Activated naive CD4-positive, alpha-beta T cell (primary cell): ENCODE measurements around the gene BPIFB4.
"Not testable (repeated sequence)": the region's sequence is repeated elsewhere in the genome, so short reads cannot be mapped to it uniquely, and the experiment has no call there.

Experiments used
- DNase-seq, 4 experiments: peaks; one replicate each; lab custom pipeline; 2025; lab: John Stamatoyannopoulos, UW

BPIFB4 gene

DNA sequence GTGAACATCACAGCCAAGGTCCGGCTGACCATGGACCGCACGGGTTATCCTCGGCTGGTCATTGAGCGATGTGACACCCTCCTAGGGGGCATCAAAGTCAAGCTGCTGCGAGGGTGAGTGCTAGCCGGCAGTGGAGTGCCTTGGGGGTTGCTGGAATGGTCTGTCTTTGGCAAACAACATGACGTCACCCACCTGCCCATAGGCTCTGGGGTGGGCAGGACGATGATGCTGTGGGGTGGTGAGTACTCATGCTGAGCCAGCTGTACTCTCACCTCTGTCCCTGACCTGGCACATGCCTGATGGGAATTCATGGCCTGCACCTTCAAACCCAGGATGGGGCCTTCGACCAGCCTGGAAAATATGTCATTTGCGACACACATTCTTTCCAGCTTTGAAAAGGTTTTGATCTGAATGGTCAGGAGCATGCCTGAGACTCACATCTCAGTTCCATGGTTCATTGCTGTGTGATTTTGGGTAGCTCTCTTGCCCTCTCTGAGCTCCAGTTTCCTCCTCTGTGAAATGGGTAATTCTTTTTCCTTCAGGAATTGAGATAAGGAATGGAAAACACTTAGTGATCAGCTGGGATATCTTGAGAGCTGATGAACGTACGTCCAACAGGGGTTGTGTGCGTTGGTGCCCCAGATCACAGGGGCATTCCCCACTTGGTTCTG, 6.7 kb downstream of the BPIFB4 start:
- no peak for DNase-seq

DNA sequence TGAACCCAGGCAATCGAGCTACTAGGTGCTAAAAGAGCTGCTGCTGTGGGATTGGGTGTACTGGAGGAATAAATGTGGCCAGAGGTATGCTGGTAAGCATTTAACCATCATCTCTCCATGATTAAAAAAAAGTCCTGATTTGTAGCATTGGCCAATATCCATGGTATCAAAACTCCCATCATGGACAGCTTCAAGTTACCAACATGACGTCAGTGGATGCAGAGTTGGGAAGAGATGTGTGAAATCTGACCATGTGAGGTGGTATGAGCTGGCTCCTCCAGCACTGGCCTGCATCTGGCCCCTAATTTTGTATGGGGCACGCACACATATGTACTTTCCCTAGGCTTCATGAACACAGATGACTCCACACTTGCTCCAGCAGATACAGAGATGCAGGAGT, 11.7 kb downstream of the BPIFB4 start:
- no peak for DNase-seq

DNA sequence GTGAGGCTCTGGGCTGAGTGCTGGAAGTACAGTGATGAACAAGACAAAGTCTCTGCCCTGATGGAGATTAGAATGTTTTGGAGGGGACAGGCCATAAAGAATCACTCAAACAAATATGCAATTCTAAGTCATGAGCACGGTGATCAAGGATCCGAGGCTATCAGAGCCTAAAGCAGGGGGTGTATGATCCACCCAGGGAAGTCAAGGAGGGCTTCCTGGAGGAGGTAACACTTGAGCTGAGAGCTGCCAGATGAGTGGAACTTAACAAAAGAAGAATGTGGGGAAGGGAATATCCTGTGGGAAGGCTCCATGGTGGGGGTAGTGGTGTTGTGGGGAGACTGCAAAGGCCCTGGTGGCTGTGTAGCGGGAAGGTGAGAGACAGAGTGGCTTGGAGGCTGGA, 12.2 kb downstream of the BPIFB4 start:
- DNase-seq: no peak

- no peak for DNase-seq
These were observed 12.9 kb downstream of the BPIFB4 start for GRCh38 chr20:33092361-33092760.

DNA sequence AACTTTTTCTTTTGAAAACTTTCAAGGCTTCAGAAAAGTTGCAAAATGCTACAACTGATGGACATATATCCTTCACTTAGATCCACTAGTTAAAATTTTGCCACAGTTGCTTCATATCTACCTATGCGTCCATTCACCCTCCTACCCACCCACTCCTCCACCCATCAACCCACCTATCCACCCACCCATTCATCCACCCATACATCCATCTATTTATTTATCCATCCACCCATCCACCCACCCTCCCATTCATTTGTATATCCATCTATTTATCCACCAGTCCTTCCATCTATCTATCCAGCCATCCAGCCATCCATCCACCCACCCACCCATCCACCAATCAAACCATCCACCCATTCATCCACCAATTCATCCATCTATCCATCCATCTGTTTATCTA, 13.6 kb downstream of the BPIFB4 start:
- DNase-seq: no peak

DNA sequence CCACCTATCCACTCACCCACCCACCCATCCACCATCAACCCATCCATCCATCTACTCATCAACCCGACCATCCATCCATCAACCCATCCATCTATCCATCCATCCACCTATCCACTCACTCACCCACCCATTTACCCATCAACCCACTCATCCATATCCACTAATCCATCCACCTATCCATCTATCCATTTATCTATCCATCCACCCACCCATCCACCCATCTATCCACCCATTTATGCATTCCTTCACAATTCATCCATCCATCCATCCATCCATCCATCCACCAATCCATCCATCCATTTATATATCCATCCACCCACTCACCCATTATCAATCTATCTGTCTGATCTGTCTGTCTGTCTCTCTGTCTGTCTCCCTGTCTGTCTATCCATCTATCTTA, 14.1 kb downstream of the BPIFB4 start:
- no peak for DNase-seq

DNA sequence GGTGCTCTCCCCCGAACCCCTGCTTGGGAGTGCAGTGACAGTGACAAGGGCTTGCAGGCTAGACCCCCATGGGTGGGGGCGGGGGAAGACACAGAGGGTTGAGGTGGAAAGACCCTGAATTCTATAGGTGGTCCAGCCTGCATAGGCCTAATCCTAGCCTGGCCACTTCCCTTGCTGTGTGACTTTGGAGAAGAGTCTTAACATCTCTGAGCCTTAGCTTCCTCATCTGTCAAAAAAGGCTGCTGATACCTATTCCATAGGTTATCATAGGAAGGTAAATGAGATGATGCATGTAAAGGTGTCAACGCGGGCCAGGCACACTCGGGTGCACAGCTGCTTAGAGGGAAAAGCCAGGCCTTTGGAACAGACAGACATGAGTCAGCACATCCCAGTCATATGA, 15.8 kb downstream of the BPIFB4 start:
- no peak for DNase-seq

- not testable (repeated sequence) for DNase-seq
These were observed 16.6 kb downstream of the BPIFB4 start for GRCh38 chr20:33095902-33096584.

GRCh38 chr20:33097001-33097400, 17.6 kb downstream of the BPIFB4 start:
- DNase-seq: no peak

GRCh38 chr20:33099843-33100538, 20.5 kb downstream of the BPIFB4 start:
- no peak for DNase-seq

DNA sequence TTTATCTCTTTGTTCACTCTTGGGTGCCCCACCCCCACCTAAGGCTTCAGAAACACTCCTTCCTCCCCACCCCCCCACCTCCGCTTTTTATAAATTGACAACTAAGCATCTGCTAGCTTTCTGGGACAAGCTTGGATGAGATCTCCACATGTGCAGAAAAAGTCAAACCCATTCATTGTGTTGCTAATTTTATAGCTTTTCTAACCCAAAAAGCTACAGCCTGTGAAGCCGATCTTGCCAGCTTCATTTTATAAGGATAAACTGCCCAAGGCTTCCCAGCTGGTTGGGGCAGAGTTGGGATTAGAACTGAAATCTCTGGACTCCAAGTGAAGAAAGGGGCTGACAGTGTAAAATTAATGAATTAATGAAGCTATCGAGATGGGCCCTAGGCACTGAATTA, 24.1 kb downstream of the BPIFB4 start:
- DNase-seq: no peak

GRCh38 chr20:33104336-33104735, 24.9 kb downstream of the BPIFB4 start:
- DNase-seq: no peak

- no peak for DNase-seq
These were observed 26.0 kb downstream of the BPIFB4 start for GRCh38 chr20:33105316-33105924.

DNA sequence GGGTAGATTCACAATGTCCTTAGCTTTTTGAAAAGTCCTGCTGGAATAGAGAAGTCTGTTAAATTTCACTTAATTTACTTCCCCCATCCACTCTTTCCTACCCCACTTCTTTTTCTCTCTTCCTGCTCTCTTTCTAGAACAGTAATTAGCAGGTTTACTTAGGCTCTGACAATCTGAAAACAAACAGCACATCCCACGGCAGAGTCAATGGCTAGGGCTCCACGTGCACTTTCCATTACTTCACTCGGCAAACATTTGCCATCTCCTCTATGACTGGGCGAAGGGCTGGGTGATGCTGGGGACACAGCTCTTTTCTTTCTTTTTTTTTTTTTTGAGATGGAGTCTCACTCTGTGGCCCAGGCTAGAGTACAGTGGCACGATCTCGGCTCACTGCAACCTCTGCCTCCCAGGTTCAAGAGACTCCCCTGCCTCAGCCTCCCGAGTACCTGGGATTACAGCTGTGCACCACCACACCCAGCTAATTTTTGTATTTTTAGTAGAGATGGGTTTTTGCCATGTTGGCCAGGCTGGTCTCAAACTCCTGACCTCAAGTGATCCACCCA, 26.7 kb downstream of the BPIFB4 start:
- DNase-seq: not testable (repeated sequence)

- DNase-seq: no peak
These were observed 29.2 kb downstream of the BPIFB4 start for GRCh38 chr20:33108661-33109060.

DNA sequence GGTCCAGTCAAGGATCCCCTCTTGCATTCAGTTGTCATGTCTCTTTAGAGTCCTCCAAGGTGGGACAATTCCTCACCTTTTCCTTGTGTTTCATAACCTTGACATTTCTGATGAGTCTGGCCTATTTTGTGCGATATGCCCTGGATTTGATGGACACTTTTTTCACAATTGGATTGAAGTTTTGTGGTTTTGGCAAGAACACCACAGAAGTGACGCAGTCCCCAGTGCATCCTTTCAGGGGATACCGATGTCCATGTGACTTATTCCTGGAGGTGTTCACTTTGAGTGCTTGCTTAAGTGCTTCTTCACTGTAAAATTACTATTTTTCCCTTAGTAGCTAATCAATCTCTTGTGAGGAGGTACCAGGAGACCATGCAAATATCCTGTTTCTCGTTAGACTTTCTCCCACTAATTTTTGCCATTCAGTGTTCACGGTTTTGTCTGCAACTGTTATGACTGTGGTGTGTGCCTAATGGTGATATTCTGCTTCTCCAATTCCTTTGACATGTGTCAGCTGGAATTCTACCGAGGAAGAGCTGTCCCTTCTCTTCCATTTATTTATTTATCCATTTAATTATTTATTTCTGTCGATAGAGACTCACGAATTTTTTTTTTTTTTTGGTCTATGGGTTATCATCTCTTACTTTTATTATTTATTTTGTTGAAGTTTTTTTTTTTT, 30.8 kb downstream of the BPIFB4 start:
- no peak for DNase-seq

- no peak for DNase-seq
These were observed 31.9 kb downstream of the BPIFB4 start for GRCh38 chr20:33111306-33111705.

GRCh38 chr20:33112547-33113386, 33.3 kb downstream of the BPIFB4 start:
- DNase-seq: no peak

DNA sequence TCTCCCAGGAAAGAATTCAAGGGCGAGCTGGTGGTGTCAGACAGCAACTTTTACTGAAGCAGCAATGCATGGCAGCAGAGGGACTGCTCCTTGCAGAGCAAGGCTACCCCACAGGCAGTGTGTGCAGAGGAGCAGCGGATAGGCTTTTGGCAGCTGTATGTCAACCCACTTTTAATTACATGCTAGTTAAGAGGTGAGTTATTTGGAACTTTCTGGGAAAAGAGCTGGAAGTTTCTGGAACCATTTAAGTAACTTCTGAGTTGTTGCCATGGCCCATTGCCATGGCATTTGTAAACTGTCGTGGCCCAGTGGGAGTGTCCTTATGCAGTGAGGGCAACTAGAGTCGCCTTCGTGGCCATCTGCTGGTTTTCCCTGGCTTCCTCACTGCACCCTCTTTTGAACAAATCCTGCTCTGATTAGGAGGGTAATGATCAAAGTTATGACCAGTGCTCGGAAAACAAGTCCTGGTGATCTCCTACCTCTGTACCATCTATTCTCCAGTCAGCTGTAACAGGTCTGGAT, 34.0 kb downstream of the BPIFB4 start:
- DNase-seq: no peak

DNA sequence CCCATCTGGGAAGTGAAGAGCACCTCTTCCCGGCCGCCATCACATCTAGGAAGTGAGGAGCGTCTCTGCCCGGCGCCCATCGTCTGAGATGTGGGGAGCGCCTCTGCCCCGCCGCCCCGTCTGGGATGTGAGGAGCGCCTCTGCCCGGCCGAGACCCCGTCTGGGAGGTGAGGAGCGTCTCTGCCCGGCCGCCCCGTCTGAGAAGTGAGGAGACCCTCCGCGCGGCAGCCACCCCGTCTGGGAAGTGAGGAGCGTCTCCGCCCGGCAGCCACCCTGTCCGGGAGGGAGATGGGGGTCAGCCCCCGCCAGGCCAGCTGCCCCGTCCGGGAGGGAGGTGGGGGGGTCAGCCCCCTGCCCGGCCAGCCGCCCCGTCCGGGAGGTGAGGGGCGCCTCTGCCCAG, 36.1 kb downstream of the BPIFB4 start:
- not testable (repeated sequence) for DNase-seq
